GM12891 (cell line): ENCODE measurements around the gene STAT2.

Experiments
- PAX5 ChIP-seq: IDR thresholded peaks from 2 replicates; pipeline ENCODE4 v1.6.1; 2011; ENCODE audit warnings: low read length, moderate library complexity, mild to moderate bottlenecking; ENCODE audit not compliant: insufficient read depth, severe bottlenecking
- POLR2A ChIP-seq: IDR thresholded peaks from 2 replicates; pipeline ENCODE4 v1.6.1; 2011; ENCODE audit warnings: low read depth, low read length, control low read depth
- POLR2AphosphoS5 ChIP-seq: IDR thresholded peaks from 2 replicates; pipeline ENCODE4 v1.6.1; 2011; ENCODE audit warnings: low read depth, low read length, control low read depth
- POU2F2 ChIP-seq: IDR thresholded peaks from 2 replicates; pipeline ENCODE4 v1.6.1; 2011; ENCODE audit warnings: low read depth, mild to moderate bottlenecking, control low read depth, low read length, moderate library complexity
- SPI1 ChIP-seq: IDR thresholded peaks from 2 replicates; pipeline ENCODE4 v1.6.1; 2011; ENCODE audit warnings: low read depth, low read length, control low read depth
- TAF1 ChIP-seq: IDR thresholded peaks from 2 replicates; pipeline ENCODE4 v1.6.1; 2011; ENCODE audit warnings: low read depth, low read length, control low read depth

GRCh38 chr12:56334490-56334793, 25.5 kb downstream of the STAT2 start:
- no peak for TF ChIP-seq TAF1
- TF ChIP-seq POLR2AphosphoS5: no peak
- no peak for TF ChIP-seq POLR2A
- no peak for TF ChIP-seq PAX5
- TF ChIP-seq POU2F2: no peak
- no peak for TF ChIP-seq SPI1
